ENCODE measurements around the gene CPXM2.

CPXM2 gene

GRCh38 chr10:123891144-123892071 is at the start of gene CPXM2:
CPXM2 (minus strand) TSS chr10:123891807; CDS start chr10:123891659, 148 bp downstream.
- DNase-seq (ENCODE audit: low read depth, low spot score): peak; percentile 70

GRCh38 chr10:123939591-123939990 is 48.0 kb upstream of the CPXM2 start:
- no peak for DNase-seq (ENCODE audit: low read depth, low spot score)

GRCh38 chr10:123938890-123939289 is 47.3 kb upstream of the CPXM2 start:
- no peak for DNase-seq (ENCODE audit: low read depth, low spot score)

GRCh38 chr10:123936426-123936825 is 44.8 kb upstream of the CPXM2 start:
- no peak for DNase-seq (ENCODE audit: low read depth, low spot score)

- no peak for DNase-seq (ENCODE audit: low read depth, low spot score)
These were observed 44.1 kb upstream of the CPXM2 start for GRCh38 chr10:123935680-123936079.

- no peak for DNase-seq (ENCODE audit: low read depth, low spot score)
These were observed 43.2 kb upstream of the CPXM2 start for GRCh38 chr10:123934846-123935245.

GRCh38 chr10:123930340-123931001 is 38.9 kb upstream of the CPXM2 start:
- no peak for DNase-seq (ENCODE audit: low read depth, low spot score)

GRCh38 chr10:123929791-123930190 is 38.2 kb upstream of the CPXM2 start:
- no peak for DNase-seq (ENCODE audit: low read depth, low spot score)

- no peak for DNase-seq (ENCODE audit: low read depth, low spot score)
These were observed 36.8 kb upstream of the CPXM2 start for GRCh38 chr10:123928427-123928826.

- no peak for DNase-seq (ENCODE audit: low read depth, low spot score)
These were observed 35.0 kb upstream of the CPXM2 start for GRCh38 chr10:123926401-123927264.

- DNase-seq (ENCODE audit: low read depth, low spot score): no peak
These were observed 30.5 kb upstream of the CPXM2 start for GRCh38 chr10:123922126-123922525.

GRCh38 chr10:123916775-123917174 is 25.2 kb upstream of the CPXM2 start:
- no peak for DNase-seq (ENCODE audit: low read depth, low spot score)

- DNase-seq (ENCODE audit: low read depth, low spot score): peak; percentile 26
These were observed 22.2 kb upstream of the CPXM2 start for GRCh38 chr10:123913688-123914268.

- DNase-seq (ENCODE audit: low read depth, low spot score): no peak
These were observed 21.3 kb upstream of the CPXM2 start for GRCh38 chr10:123912871-123913270.

- DNase-seq (ENCODE audit: low read depth, low spot score): no peak
These were observed 20.9 kb upstream of the CPXM2 start for GRCh38 chr10:123912466-123912865.

- no peak for DNase-seq (ENCODE audit: low read depth, low spot score)
These were observed 20.3 kb upstream of the CPXM2 start for GRCh38 chr10:123911866-123912265.

- no peak for DNase-seq (ENCODE audit: low read depth, low spot score)
These were observed 18.3 kb upstream of the CPXM2 start for GRCh38 chr10:123909866-123910265.

- no peak for DNase-seq (ENCODE audit: low read depth, low spot score)
These were observed 17.8 kb upstream of the CPXM2 start for GRCh38 chr10:123909426-123909825.

- DNase-seq (ENCODE audit: low read depth, low spot score): no peak
These were observed 16.8 kb upstream of the CPXM2 start for GRCh38 chr10:123908379-123908778.

GRCh38 chr10:123906884-123907652 is 15.5 kb upstream of the CPXM2 start:
- DNase-seq (ENCODE audit: low read depth, low spot score): no peak

GRCh38 chr10:123906296-123906695 is 14.7 kb upstream of the CPXM2 start:
- DNase-seq (ENCODE audit: low read depth, low spot score): no peak

Measured in ELF-1 (cell line).